ENCODE data around the gene RAPGEF1. TPM values are rescaled to one million over a fixed set of nuclear protein-coding genes. Genes with fewer than 3 reads are reported as not detected.

RAPGEF1 gene
- total RNA-seq, 3 donors from 2014 or later = 67.1 to 103 (median 84.2) TPM

GRCh38 chr9:131661568-131662288, 78.1 kb downstream of the RAPGEF1 start:
- Histone ChIP-seq H3K36me3 (ENCODE audit: low read depth) (no peaks in the 10 kb centered on the region), H3K4me3 (no peak overlapping the region), H3K9me3 (no peaks in the 10 kb centered on the region), H3K4me1 (ENCODE audit: low read depth) (peaks cover 25% of the 10 kb centered on the region)
- intact Hi-C loops (cut with DNase I, micrococcal nuclease) = no loop called here
- no peak for TF ChIP-seq CTCF (IDR thresholded peaks at IDR 0.05)
- ATAC-seq (peak; percentile 30), DNase-seq (no peak)

- H3K4me3 ChIP-seq = no peak overlapping the region
- intact Hi-C loops (cut with DNase I, micrococcal nuclease) = no loop called here
- no peak for TF ChIP-seq CTCF (IDR thresholded peaks at IDR 0.05)
- DNase-seq = no peak
- ATAC-seq = no peak
- H3K36me3 ChIP-seq (ENCODE audit: low read depth) = no peaks in the 10 kb centered on the region
- no peaks in the 10 kb centered on the region for H3K9me3 ChIP-seq
- peaks cover 35% of the 10 kb centered on the region for H3K4me1 ChIP-seq (ENCODE audit: low read depth)
Observed at GRCh38 chr9:131660466-131661405, 79.1 kb downstream of the RAPGEF1 start.

- Histone ChIP-seq H3K4me3 (no peak overlapping the region), H3K4me1 (ENCODE audit: low read depth) (peaks cover 54% of the 10 kb centered on the region), H3K9me3 (no peaks in the 10 kb centered on the region), H3K36me3 (ENCODE audit: low read depth) (no peaks in the 10 kb centered on the region)
- intact Hi-C loops (cut with DNase I, micrococcal nuclease) = no loop called here
- ATAC-seq (peak; percentile 42), DNase-seq (no peak)
- no peak for TF ChIP-seq CTCF (IDR thresholded peaks at IDR 0.05)
Observed at GRCh38 chr9:131658377-131659129, 81.3 kb downstream of the RAPGEF1 start.

GRCh38 chr9:131657940-131658339, 81.9 kb downstream of the RAPGEF1 start:
- intact Hi-C loops (cut with DNase I, micrococcal nuclease) = no loop called here
- ATAC-seq (no peak), DNase-seq (no peak)
- Histone ChIP-seq H3K4me1 (ENCODE audit: low read depth) (peaks cover 54% of the 10 kb centered on the region), H3K36me3 (ENCODE audit: low read depth) (no peaks in the 10 kb centered on the region), H3K9me3 (no peaks in the 10 kb centered on the region), H3K4me3 (no peak overlapping the region)
- no peak for TF ChIP-seq CTCF (IDR thresholded peaks at IDR 0.05)

- peak in 1 of 3 donors; percentile 43 for DNase-seq
- intact Hi-C loops (cut with DNase I, micrococcal nuclease) = no loop called here
- Histone ChIP-seq H3K9me3 (no peaks in the 10 kb centered on the region), H3K4me1 (ENCODE audit: low read depth) (peaks cover 54% of the 10 kb centered on the region), H3K4me3 (no peak overlapping the region), H3K36me3 (ENCODE audit: low read depth) (no peaks in the 10 kb centered on the region)
- TF ChIP-seq CTCF (IDR thresholded peaks at IDR 0.05) = no peak
- ATAC-seq = no peak
Observed at GRCh38 chr9:131657456-131657855, 82.4 kb downstream of the RAPGEF1 start.

Data from mucosa of descending colon (tissue), 3 donors.